Endothelial cell of umbilical vein (primary cell): ENCODE data around the gene SAP30L. TPM values are rescaled to one million over a fixed set of nuclear protein-coding genes. Genes with fewer than 3 reads are reported as not detected.

Source experiments
- BruUV-seq: library from RNA; stranded (reverse); fragments of 400-500 nt; replicated peaks from 2 replicates; lab custom pipeline; 2021; lab: Mats Ljungman, UMichigan
- CTCF ChIA-PET: fragments of 300-600, 350-600 bp; sonication (Branson Sonifier 250); formaldehyde crosslinking; loops from one replicate; lab custom pipeline; 2021; ENCODE audit warnings: antibody characterized with exemption, inconsistent platforms; lab: Charles Lee
- POLR2A ChIA-PET: fragments of 300-600, 350-600 bp; sonication (Branson Sonifier 250); formaldehyde crosslinking; loops from one replicate; lab custom pipeline; 2021; ENCODE audit warnings: antibody characterized with exemption, inconsistent platforms; lab: Charles Lee
- DNase-seq: peaks from one replicate; pipeline ENCODE4 v3.0.0-alpha.2; 2011; ENCODE audit warnings: low read depth, low spot score
- FAIRE-seq: peaks from 2 replicates; lab custom pipeline; 2011; peaks lifted over from hg19 to GRCh38; lab: Jason Lieb, UNC
- H2AFZ ChIP-seq: 2 replicates; pipeline ENCODE4 v1.6.0; 2012; ENCODE audit warnings: low read depth, low read length, control low read depth, inconsistent platforms
- H3K27ac ChIP-seq: 2 replicates; pipeline ENCODE4 v1.5.1; 2011; ENCODE audit warnings: low read depth, mild to moderate bottlenecking, control low read depth, low read length, moderate library complexity; ENCODE audit not compliant: insufficient read depth
- H3K27me3 ChIP-seq, 2 experiments: 2 replicates each; pipeline versions ENCODE4 v1.6.0 to v1.6.1; 2011; ENCODE audit warnings: low read length in 2 of 2, mixed read lengths in 1 of 2; ENCODE audit not compliant: control insufficient read depth in 2 of 2, insufficient read depth in 2 of 2
- H3K36me3 ChIP-seq, 2 experiments: 2 replicates in 1 of 2; 3 replicates in 1 of 2; pipeline ENCODE4 v1.5.1; 2011; ENCODE audit warnings: low read length in 2 of 2, mild to moderate bottlenecking in 1 of 2, moderate library complexity in 1 of 2; ENCODE audit not compliant: control insufficient read depth in 2 of 2, insufficient read depth in 2 of 2; ENCODE audit errors: extremely low read depth in 1 of 2
- H3K4me1 ChIP-seq: 3 replicates; pipeline ENCODE4 v1.5.1; 2011; ENCODE audit warnings: mild to moderate bottlenecking, low read length; ENCODE audit not compliant: control insufficient read depth, insufficient read depth; ENCODE audit errors: extremely low read depth
- H3K4me2 ChIP-seq: 2 replicates; pipeline ENCODE4 v1.6.1; 2011; ENCODE audit warnings: low read length, control low read depth, mixed read lengths; ENCODE audit not compliant: insufficient read depth
- H3K4me3 ChIP-seq, 3 experiments: fragments of 200-600 bp in 1 of 3; sonication (generic), shearing (Covaris generic) in 1 of 3; replicated peaks in 1 of 3; 2 replicates each; pipeline ENCODE4 v1.5.1; 2011 to 2016; ENCODE audit warnings: control low read depth in 3 of 3, low read length in 3 of 3, mild to moderate bottlenecking in 2 of 3, inconsistent platforms in 1 of 3, low read depth in 1 of 3, moderate library complexity in 1 of 3; ENCODE audit not compliant: insufficient read depth in 1 of 3
- H3K79me2 ChIP-seq: 2 replicates; pipeline ENCODE4 v1.6.0; 2012; ENCODE audit warnings: low read length, inconsistent platforms; ENCODE audit not compliant: control insufficient read depth, insufficient read depth
- H3K9ac ChIP-seq: replicated peaks from 2 replicates; pipeline ENCODE3; 2011; ENCODE audit warnings: low read length, control low read depth; ENCODE audit not compliant: insufficient read depth; ENCODE audit errors: extremely low read depth
- H3K9me1 ChIP-seq: replicated peaks from 3 replicates; pipeline ENCODE4 v1.6.0; 2011; ENCODE audit warnings: mild to moderate bottlenecking, low read length; ENCODE audit not compliant: control insufficient read depth, insufficient read depth; ENCODE audit errors: extremely low read depth
- H3K9me3 ChIP-seq: replicated peaks from 2 replicates; pipeline ENCODE4 v1.5.1; 2012; ENCODE audit warnings: low read length, inconsistent platforms; ENCODE audit not compliant: control insufficient read depth, insufficient read depth
- H4K20me1 ChIP-seq: replicated peaks from 2 replicates; pipeline ENCODE3; 2011; ENCODE audit warnings: mild to moderate bottlenecking, low read length; ENCODE audit not compliant: control insufficient read depth, insufficient read depth; ENCODE audit errors: extremely low read depth
- CTCF ChIP-seq, 2 donors: IDR thresholded peaks; 1 replicate in 1 of 2; 2 replicates in 1 of 2; pipeline ENCODE4 v1.5.1; 2011; ENCODE audit warnings: low read length in 2 of 2, mild to moderate bottlenecking in 2 of 2, moderate library complexity in 2 of 2, control low read depth in 1 of 2, inconsistent platforms in 1 of 2, low read depth in 1 of 2; ENCODE audit not compliant: insufficient read depth in 1 of 2; ENCODE audit errors: extremely low read depth in 1 of 2
- EZH2 ChIP-seq: IDR thresholded peaks from 2 replicates; pipeline ENCODE4 v1.6.1; 2012; ENCODE audit warnings: borderline replicate concordance, low read depth, mild to moderate bottlenecking, moderate library complexity, low read length, inconsistent platforms; ENCODE audit not compliant: severe bottlenecking
- FOS ChIP-seq: IDR thresholded peaks from 2 replicates; pipeline ENCODE4 v1.6.1; 2011; ENCODE audit warnings: mild to moderate bottlenecking, low read length, moderate library complexity, borderline replicate concordance; ENCODE audit not compliant: insufficient read depth
- GATA2 ChIP-seq: IDR thresholded peaks from 2 replicates; pipeline ENCODE4 v1.7.0; 2011; ENCODE audit warnings: low read depth, mild to moderate bottlenecking, moderate library complexity, mixed read lengths, low read length; ENCODE audit not compliant: insufficient read length, insufficient read depth
- JUN ChIP-seq: IDR thresholded peaks from 2 replicates; pipeline ENCODE4 v1.6.1; 2011; ENCODE audit warnings: borderline replicate concordance, low read depth; ENCODE audit not compliant: insufficient read length, insufficient read depth
- MAX ChIP-seq: IDR thresholded peaks from 2 replicates; pipeline ENCODE4 v1.6.1; 2011; ENCODE audit not compliant: insufficient read depth, insufficient read length
- MYC ChIP-seq: IDR thresholded peaks from one replicate; pipeline ENCODE4 v1.6.1; 2011; ENCODE audit warnings: mild to moderate bottlenecking, low read depth, low read length
- POLR2A ChIP-seq: IDR thresholded peaks from 2 replicates; pipeline ENCODE4 v1.6.1; 2012; ENCODE audit warnings: low read depth, mild to moderate bottlenecking, control low read depth, low read length
- POLR2AphosphoS5 ChIP-seq: IDR thresholded peaks from 2 replicates; pipeline ENCODE4 v1.6.1; 2012; ENCODE audit warnings: low read depth, mild to moderate bottlenecking, control low read depth, low read length, moderate library complexity; ENCODE audit not compliant: insufficient read depth
- dilution Hi-C: fragments of 300-500 bp; cut with MboI; formaldehyde crosslinking; loops from one replicate; pipeline ENCODE4 v1.15.0; 2019; ENCODE audit warnings: low sequenced_read_pairs; ENCODE audit not compliant: extremely low pct_ligation_motif_present
- intact Hi-C: fragments of 100-400 bp; cut with micrococcal nuclease; formaldehyde crosslinking; loops from one replicate; pipeline ENCODE4 v1.10.0; 2022
- polyA plus RNA-seq, 4 experiments: library from polyadenylated mRNA; depleted of rRNA in 3 of 4; stranded (reverse) in 3 of 4; unstranded in 1 of 4; fragments of >200 nt; gene quantifications; 2 replicates each; pipeline versions ENCODE4 v1.2.1 to v1.2.3, GENCODE V29; 2011 to 2012; ENCODE audit warnings: missing spikeins in 1 of 4
- total RNA-seq: library from RNA; stranded (reverse); gene quantifications from 2 replicates; pipeline ENCODE4 v1.2.3, GENCODE V29; 2021

The SAP30L gene
- total and polyA plus RNA-seq, 2 donors (not counting 3 experiments of a cell fraction or from before 2014, with no cell fraction given): 18.1 to 37.8 TPM

GRCh38 chr5:154405078-154405792 lies 40.6 kb upstream of the SAP30L start:
- ChIA-PET CTCF (interaction anchor here (0.6 to 4.5 kb wide), 52 partner anchors 10 to 431 kb away, joined by 3 to 175 read pairs (median 5); partner anchors contain the start of genes FAM114A2, GALNT10 and MFAP3), POLR2A (interaction anchor here (0.6 to 1.0 kb wide), 2 partner anchors 180 to 333 kb away, joined by 4 to 6 read pairs; no protein-coding TSS in a partner anchor)
- peak; percentile 93 for FAIRE-seq
- Histone ChIP-seq H3K4me3 (peak overlapping the region in 1 of 3 experiments; percentile 6), H3K9me1 (no peaks in the 10 kb centered on the region), H3K27ac (no peak overlapping the region), H3K79me2 (no peaks in the 10 kb centered on the region), H3K4me2 (peak overlapping the region; percentile 23), H3K27me3 (no peaks in the 10 kb centered on the region), H4K20me1 (no peaks in the 10 kb centered on the region), H3K4me1 (no peaks in the 10 kb centered on the region), H2AFZ (peak overlapping the region; percentile 46), H3K9ac (peak overlapping the region; percentile 17), H3K9me3 (no peaks in the 10 kb centered on the region), H3K36me3 (peaks cover 0 to 5% of the 10 kb centered on the region in 2 experiments)
- no peak for TF ChIP-seq EZH2
- TF ChIP-seq FOS: no peak
- TF ChIP-seq MYC: peak; percentile 55
- TF ChIP-seq MAX: no peak
- TF ChIP-seq GATA2: no peak
- TF ChIP-seq POLR2A: no peak
- TF ChIP-seq CTCF (IDR thresholded peaks at IDR 0.05; ENCODE audit: extremely low read depth in 1 of 2, insufficient read depth in 1 of 2, low read depth in 1 of 2, low read length in 2 of 2): peak; percentile 88 to 95
- TF ChIP-seq JUN: no peak
- TF ChIP-seq POLR2AphosphoS5: peak; percentile 31
- peak; percentile 76 for DNase-seq
- intact Hi-C loops (loop anchor here (1.0 to 5.0 kb wide), 9 partner anchors 36 to 431 kb away; partner anchors contain the start of gene GALNT10), dilution Hi-C loops (no loop called here)
- no TSS peak for BruUV-seq
